Fibroblast of skin of left quadriceps (primary cell): ENCODE results near the gene KCNJ11.
"Not testable (repeated sequence)": the region's sequence is repeated elsewhere in the genome, so short reads cannot be mapped to it uniquely, and the experiment has no call there.

ENCODE experiments used
- DNase-seq, 2 experiments: peaks; one replicate each; pipeline ENCODE4 v3.0.0-alpha.2; 2013; ENCODE audit warnings: low read depth in 2 of 2

Gene KCNJ11

GRCh38 chr11:17388609-17389210 is at the start of gene KCNJ11:
Gene KCNJ11, minus strand, starts transcription at chr11:17388659. Its CDS starts 568 bp downstream, at chr11:17388091.
- no peak for DNase-seq

GRCh38 chr11:17437366-17437765 is 48.9 kb upstream of the KCNJ11 start:
- no peak for DNase-seq

GRCh38 chr11:17434108-17434507 is 45.6 kb upstream of the KCNJ11 start:
- DNase-seq: no peak

- DNase-seq: no peak
These were observed 43.5 kb upstream of the KCNJ11 start for GRCh38 chr11:17432002-17432401.

GRCh38 chr11:17431139-17431538 is 42.7 kb upstream of the KCNJ11 start:
- no peak for DNase-seq

- DNase-seq: no peak
These were observed 42.2 kb upstream of the KCNJ11 start for GRCh38 chr11:17430616-17431015.

GRCh38 chr11:17428925-17429324 is 40.5 kb upstream of the KCNJ11 start:
- no peak for DNase-seq

GRCh38 chr11:17428261-17428660 is 39.8 kb upstream of the KCNJ11 start:
- no peak for DNase-seq

GRCh38 chr11:17426233-17426632 is 37.8 kb upstream of the KCNJ11 start:
- not testable (repeated sequence) for DNase-seq

- no peak for DNase-seq
These were observed 35.3 kb upstream of the KCNJ11 start for GRCh38 chr11:17423533-17424310.

- DNase-seq: no peak
These were observed 33.3 kb upstream of the KCNJ11 start for GRCh38 chr11:17421781-17422180.

- no peak for DNase-seq
These were observed 30.1 kb upstream of the KCNJ11 start for GRCh38 chr11:17418444-17419081.

- DNase-seq: no peak
These were observed 28.0 kb upstream of the KCNJ11 start for GRCh38 chr11:17416492-17416891.

- DNase-seq: no peak
These were observed 27.2 kb upstream of the KCNJ11 start for GRCh38 chr11:17415523-17416104.

- DNase-seq: no peak
These were observed 26.5 kb upstream of the KCNJ11 start for GRCh38 chr11:17414992-17415391.

GRCh38 chr11:17414317-17414737 is 25.9 kb upstream of the KCNJ11 start:
- no peak for DNase-seq

- no peak for DNase-seq
These were observed 25.2 kb upstream of the KCNJ11 start for GRCh38 chr11:17413414-17414316.

- DNase-seq: no peak
These were observed 24.2 kb upstream of the KCNJ11 start for GRCh38 chr11:17412488-17413180.

- no peak for DNase-seq
These were observed 23.0 kb upstream of the KCNJ11 start for GRCh38 chr11:17411418-17411817.

- DNase-seq: no peak
These were observed 22.3 kb upstream of the KCNJ11 start for GRCh38 chr11:17410606-17411379.
